Mammary epithelial cell (primary cell): ENCODE measurements around the gene SSRP1.

Experiments
- CTCF ChIP-seq, 2 donors: IDR thresholded peaks in 1 of 2; conservative IDR thresholded peaks in 1 of 2; 2 replicates each; pipeline ENCODE4 v1.5.1; 2011 to 2012; ENCODE audit warnings: inconsistent platforms in 2 of 2, low read length in 2 of 2, mild to moderate bottlenecking in 2 of 2, control low read depth in 1 of 2, low read depth in 1 of 2; ENCODE audit not compliant: insufficient read depth in 1 of 2; ENCODE audit errors: extremely low read depth in 1 of 2
- EZH2 ChIP-seq: IDR thresholded peaks from 2 replicates; pipeline ENCODE4 v1.6.1; 2012; ENCODE audit warnings: low read length, inconsistent platforms, borderline replicate concordance

DNA sequence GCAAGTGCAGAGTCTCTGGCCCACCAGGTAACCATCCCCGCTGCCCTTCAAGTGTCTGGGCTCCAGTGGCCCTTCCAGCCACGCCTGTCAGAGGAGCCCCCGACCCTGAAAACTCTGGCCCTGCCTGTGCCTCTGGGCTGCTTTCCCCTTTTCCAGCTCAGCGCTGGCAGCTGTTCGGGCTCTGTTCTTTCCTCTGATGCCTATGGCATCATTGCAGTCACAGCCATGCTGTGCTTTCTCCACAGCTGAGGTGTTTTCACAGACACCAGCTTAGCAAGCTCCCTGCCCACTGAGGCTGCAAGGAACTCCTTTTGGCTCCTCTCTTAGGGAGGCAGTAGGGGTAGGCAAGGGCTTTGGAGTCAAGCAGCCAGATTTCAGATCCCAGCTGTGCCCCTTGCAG lies 23.7 kb upstream of the SSRP1 start:
- TF ChIP-seq CTCF (conservative IDR thresholded peaks at IDR 0.05 in 1 of 2, IDR thresholded peaks at IDR 0.05 in 1 of 2; ENCODE audit: extremely low read depth in 1 of 2, insufficient read depth in 1 of 2, low read depth in 1 of 2, low read length in 2 of 2) (no peak), EZH2 (no peak)
